ENCODE results near the gene CSK. TPM values are rescaled to one million over a fixed set of nuclear protein-coding genes. Genes with fewer than 3 reads are reported as not detected.

CSK gene
- total and polyA plus RNA-seq, 2 of the 8 experiments (the other 6 are each of a cell fraction or from before 2014, with no cell fraction given), result 13.7 to 50.2 TPM

DNA sequence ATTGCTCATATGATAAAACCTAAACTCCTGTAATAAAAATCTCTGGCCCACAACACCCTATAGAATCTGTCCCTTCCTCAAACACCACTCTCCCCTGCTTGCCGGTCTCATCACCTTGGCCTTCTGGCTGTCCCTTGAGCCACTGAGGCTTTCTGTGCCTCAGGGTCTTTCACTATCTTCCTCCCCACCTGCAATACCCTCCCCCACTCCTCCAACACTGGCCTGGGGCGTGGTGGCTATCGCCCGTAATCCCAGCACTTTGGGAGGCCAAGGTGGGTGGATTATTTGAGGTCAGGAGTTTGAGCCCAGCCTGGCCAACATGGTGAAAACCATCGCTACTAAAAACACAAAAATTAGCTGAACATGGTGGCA, 3.3 kb upstream of the CSK start (continued):
- TF ChIP-seq CHD7 (IDR thresholded peaks at IDR 0.05; ENCODE audit: insufficient replicate concordance, low read length), result no peak
- no peak for TF ChIP-seq SRF (IDR thresholded peaks at IDR 0.05; ENCODE audit: low read depth, low read length)
- TF ChIP-seq YY1 (IDR thresholded peaks at IDR 0.05; ENCODE audit: low read depth, low read length), result no peak
- TF ChIP-seq CHD2 (IDR thresholded peaks at IDR 0.05; ENCODE audit: low read length), result no peak
- TF ChIP-seq KDM1A (IDR thresholded peaks at IDR 0.05; ENCODE audit: borderline replicate concordance, low read length), result no peak
- no peak for TF ChIP-seq BRCA1 (IDR thresholded peaks at IDR 0.05; ENCODE audit: low read depth, low read length)
- no peak for TF ChIP-seq POLR2A (IDR thresholded peaks at IDR 0.05; ENCODE audit: control extremely low read depth in 1 of 2, low read depth in 2 of 2, low read length in 2 of 2)
